Thymus (tissue), 11 donors: ENCODE data around the gene BPIFB6. TPM values are rescaled to one million over a fixed set of nuclear protein-coding genes. Genes with fewer than 3 reads are reported as not detected.

Experiments
- DNase-seq, 9 donors: peaks; one replicate each; pipeline ENCODE4 v3.0.0-alpha.2; 2013; ENCODE audit warnings: low spot score in 9 of 9, low read depth in 6 of 9, missing footprints in 1 of 9
- H3K27ac ChIP-seq, 2 donors: one replicate each; pipeline ENCODE4 v1.5.1; 2013; ENCODE audit warnings: control low read depth in 1 of 2, low read depth in 1 of 2, low read length in 1 of 2, mild to moderate bottlenecking in 1 of 2, moderate library complexity in 1 of 2
- H3K27me3 ChIP-seq, 2 donors: one replicate each; pipeline ENCODE4 v1.5.1; 2013; ENCODE audit warnings: low read length in 1 of 2; ENCODE audit not compliant: control insufficient read depth in 2 of 2, insufficient read depth in 1 of 2
- H3K36me3 ChIP-seq, 2 donors: one replicate each; pipeline ENCODE4 v1.5.1; 2013; ENCODE audit warnings: low read length in 1 of 2, mild to moderate bottlenecking in 1 of 2, moderate library complexity in 1 of 2; ENCODE audit not compliant: control insufficient read depth in 2 of 2, insufficient read depth in 2 of 2
- H3K4me1 ChIP-seq, 2 donors: one replicate each; pipeline ENCODE4 v1.5.1; 2013; ENCODE audit warnings: low read length in 2 of 2; ENCODE audit not compliant: control insufficient read depth in 2 of 2, insufficient read depth in 2 of 2
- H3K4me3 ChIP-seq, 2 donors: one replicate each; pipeline ENCODE4 v1.5.1; 2013; ENCODE audit warnings: low read length in 2 of 2, control low read depth in 1 of 2, mild to moderate bottlenecking in 1 of 2
- H3K9me3 ChIP-seq, 2 donors: one replicate each; pipeline ENCODE4 v1.5.1; 2013; ENCODE audit warnings: low read length in 1 of 2, mild to moderate bottlenecking in 1 of 2; ENCODE audit not compliant: control insufficient read depth in 2 of 2, insufficient read depth in 1 of 2
- WGBS: extraction: QIAGEN DNeasy Blood & Tissue Kit; methylation state at CpG from one replicate; pipeline ENCODE4 v1.1.7; 2013; 5-methylcytosine and 5-hydroxymethylcytosine counted together
- polyA plus RNA-seq: library from polyadenylated mRNA; stranded (reverse); fragments of 200-250 nt; gene quantifications from one replicate; pipeline ENCODE4 v1.2.3, GENCODE V29; 2013
- total RNA-seq: library from RNA; stranded (reverse); fragments of 120-200 nt; gene quantifications from one replicate; pipeline ENCODE4 v1.2.4, GENCODE V29; 2013
- donor health status: healthy.

The BPIFB6 gene
- total and polyA plus RNA-seq, 2 donors: 0.05 TPM; not detected in 1

DNA sequence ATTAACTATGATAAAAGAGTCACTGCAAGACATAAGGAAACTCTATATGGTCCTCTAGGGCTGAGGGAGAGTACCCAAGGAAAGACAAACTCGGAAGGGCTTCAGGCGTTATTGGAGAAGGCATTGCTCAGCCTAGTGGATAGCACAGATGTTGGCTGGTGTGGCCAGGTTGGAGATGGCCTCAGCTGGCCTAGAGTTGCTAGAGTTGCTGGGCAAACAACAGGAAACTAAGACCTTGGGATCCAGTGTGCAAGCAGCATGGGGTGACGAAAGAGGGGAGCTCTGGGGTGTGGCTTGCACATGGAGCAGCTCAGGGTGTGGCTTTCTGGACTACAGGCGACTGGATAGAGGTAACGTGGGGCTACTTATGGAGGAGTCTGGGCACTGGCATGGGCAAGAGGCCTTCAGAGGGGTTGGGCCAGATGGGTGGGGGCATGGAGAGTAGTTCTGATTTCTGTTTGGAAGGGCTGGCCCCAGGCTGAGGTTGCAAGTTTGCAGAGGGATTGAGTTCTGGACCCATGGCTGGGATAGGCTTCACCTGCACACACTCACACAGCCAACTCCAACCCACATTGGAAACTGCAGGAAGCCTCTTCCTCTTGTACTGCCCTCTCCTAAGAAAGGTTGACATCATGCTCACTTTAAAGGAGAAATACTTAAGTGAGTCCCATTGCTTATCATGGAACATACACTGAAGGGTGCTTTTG lies 5.2 kb upstream of the BPIFB6 start:
- H3K27me3 ChIP-seq: no peaks in the 10 kb centered on the region
- H3K27ac ChIP-seq: no peak overlapping the region
- no peaks in the 10 kb centered on the region for H3K36me3 ChIP-seq
- no peak overlapping the region for H3K4me3 ChIP-seq
- peaks cover 0 to 13% of the 10 kb centered on the region in 2 donors for H3K4me1 ChIP-seq
- H3K9me3 ChIP-seq: no peaks in the 10 kb centered on the region
- no peak for DNase-seq
- WGBS: 74% methylated on average over 5 of the region's 5 CpGs

DNA sequence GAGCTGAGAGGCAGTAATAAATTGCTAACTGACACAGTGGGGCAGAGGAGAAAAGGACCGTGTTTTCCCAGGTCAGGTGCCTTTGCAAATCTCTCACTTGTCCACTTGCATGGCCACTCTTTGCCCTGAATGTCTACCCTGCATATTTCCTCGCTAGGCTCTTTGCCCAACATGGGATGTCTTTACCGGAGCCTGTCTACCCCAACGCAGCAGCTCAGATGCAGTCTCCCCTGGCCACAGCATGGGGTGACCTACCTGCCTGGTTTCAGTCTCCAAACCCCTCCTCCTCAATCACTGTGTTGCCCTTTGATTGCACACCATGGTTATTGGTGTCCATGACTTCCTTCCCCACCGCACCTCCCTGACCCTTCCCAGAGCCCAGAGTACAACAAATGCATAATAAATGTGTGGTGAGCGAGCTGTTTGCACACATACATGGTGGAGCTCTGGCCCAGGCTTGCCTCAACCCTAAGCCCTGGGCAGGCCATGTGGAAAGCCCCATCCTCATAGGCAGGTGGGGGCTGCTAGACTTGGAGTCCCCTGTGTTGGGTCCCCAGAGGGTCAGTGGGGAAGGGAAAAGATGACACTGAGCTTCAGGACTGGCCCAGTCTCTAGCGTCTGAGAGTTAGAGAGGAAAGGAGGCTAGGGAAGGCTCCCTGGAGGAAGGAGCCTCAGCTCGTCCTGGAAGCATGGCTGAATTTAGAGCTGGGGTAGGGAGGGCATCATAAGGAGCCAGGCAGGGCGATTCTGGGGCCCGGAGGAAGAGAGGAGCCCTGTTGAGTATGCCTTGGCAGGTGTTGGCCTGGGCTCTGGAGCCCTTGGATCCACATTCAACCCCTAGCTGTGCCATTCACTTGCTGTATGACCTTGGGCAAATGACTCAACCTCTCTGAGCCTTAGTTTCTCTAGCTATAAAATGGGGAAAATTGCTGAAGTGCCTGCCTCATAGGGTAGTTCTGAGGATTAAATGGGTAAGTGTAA lies 4.4 kb upstream of the BPIFB6 start:
- H3K36me3 ChIP-seq: no peaks in the 10 kb centered on the region
- H3K27ac ChIP-seq: no peak overlapping the region
- no peak for DNase-seq
- H3K4me3 ChIP-seq: no peak overlapping the region
- H3K4me1 ChIP-seq: peaks cover 0 to 5% of the 10 kb centered on the region in 2 donors
- H3K27me3 ChIP-seq: no peaks in the 10 kb centered on the region
- no peaks in the 10 kb centered on the region for H3K9me3 ChIP-seq
- 94% methylated on average over 10 of the region's 10 CpGs for WGBS

DNA sequence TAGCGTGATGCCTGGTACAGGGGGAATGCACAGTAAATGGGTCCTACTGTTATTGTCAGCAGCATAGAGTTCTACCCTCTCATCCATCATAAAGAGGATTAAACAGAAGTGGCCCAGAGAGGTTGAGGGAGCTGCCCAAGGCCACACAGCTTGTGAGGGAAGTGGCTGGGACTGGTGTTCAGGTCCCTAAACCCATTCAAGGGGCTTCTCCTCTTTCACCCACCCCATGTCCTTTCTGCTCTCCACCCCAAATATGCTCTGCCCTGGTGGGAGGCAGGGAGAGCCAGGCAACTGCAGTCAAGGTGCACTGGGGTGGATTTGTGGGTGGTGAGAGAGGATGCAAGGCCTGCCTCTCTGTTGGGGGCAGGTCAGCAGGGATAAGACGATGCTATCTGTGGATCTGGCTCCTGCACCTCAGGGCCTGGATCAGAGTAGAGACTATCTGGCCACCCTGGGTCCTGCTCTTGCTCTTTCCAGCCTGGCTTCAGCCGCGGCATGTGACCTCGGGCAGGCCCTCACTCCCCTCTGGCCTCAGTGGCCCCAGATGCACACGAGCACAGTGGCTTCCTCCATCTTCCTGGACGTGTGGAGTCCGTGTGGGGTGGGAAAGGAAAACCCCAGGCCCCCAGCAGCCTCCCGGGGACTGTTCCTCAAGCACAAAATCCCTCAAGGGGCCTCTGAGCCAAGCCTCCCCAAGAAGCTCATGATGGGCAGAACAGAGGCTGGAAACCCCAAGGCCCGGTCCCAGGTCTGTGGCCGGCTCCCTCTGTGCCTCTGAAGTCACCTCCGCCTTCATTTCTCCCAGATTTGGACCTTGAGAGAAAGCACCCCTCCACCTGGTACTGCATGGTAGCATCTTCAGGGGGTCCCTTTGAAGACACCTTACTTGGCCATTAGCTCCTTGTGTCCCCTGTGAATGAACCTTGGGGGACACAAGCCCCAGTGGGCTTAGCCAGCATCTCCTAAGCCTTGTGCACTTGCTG lies 3.4 kb upstream of the BPIFB6 start:
- no peak for DNase-seq
- Histone ChIP-seq H3K4me1 (no peaks in the 10 kb centered on the region), H3K27ac (no peak overlapping the region), H3K4me3 (no peak overlapping the region), H3K27me3 (no peaks in the 10 kb centered on the region), H3K9me3 (no peaks in the 10 kb centered on the region), H3K36me3 (no peaks in the 10 kb centered on the region)
- 93% methylated on average over 12 of the region's 12 CpGs for WGBS

DNA sequence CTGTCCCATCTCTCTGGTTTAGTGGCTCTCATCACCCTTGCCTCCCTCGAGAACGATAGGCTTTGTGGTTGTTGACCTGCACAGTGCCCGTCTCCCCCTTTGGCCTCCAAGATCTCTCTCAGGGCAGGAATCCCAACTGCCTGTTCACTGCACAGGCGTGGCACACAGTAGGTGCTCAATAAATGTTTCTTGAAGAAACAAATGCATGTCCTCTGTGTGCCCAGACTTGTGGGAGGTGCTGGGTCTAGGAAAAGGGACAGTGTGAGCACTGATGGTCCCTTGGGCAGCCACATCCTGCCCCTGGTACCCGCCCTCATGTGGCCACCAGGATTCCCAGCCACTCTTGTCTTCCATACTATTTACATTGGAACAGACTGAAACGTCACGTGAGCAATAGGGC lies 2.6 kb upstream of the BPIFB6 start:
- 91% methylated on average over 7 of the region's 7 CpGs for WGBS
- DNase-seq: no peak
- H3K4me1 ChIP-seq: no peaks in the 10 kb centered on the region

DNA sequence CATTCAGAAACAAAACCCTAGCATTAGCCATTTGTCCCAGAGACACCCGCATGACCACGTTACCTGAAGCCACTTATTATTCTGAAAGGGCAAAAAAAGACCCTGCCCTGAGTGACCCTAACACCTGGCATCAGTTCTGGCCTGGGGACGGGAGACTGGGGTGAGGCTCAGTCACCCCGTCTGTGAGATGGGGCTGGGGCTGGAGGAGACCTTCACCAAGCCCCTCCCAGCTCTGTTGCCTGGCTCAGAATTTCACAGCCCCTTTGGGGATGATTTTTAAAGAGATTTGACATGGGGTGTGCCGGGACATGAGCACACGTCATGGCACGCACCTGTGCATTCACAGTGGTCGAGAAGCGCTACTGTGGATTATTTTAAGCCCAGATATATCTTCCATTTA lies 1.4 kb upstream of the BPIFB6 start:
- no peak overlapping the region for H3K27ac ChIP-seq
- 96% methylated on average over 9 of the region's 9 CpGs for WGBS
- H3K4me1 ChIP-seq: no peaks in the 10 kb centered on the region
- peaks cover 0 to 8% of the 10 kb centered on the region in 2 donors for H3K9me3 ChIP-seq
- no peaks in the 10 kb centered on the region for H3K36me3 ChIP-seq
- no peak overlapping the region for H3K4me3 ChIP-seq
- no peaks in the 10 kb centered on the region for H3K27me3 ChIP-seq
- DNase-seq: no peak

More for the DNA sequence above, 2.6 kb upstream of the BPIFB6 start:
- Histone ChIP-seq H3K4me3 (no peak overlapping the region), H3K27ac (no peak overlapping the region), H3K27me3 (no peaks in the 10 kb centered on the region), H3K9me3 (peaks cover 0 to 5% of the 10 kb centered on the region in 2 donors), H3K36me3 (no peaks in the 10 kb centered on the region)

DNA sequence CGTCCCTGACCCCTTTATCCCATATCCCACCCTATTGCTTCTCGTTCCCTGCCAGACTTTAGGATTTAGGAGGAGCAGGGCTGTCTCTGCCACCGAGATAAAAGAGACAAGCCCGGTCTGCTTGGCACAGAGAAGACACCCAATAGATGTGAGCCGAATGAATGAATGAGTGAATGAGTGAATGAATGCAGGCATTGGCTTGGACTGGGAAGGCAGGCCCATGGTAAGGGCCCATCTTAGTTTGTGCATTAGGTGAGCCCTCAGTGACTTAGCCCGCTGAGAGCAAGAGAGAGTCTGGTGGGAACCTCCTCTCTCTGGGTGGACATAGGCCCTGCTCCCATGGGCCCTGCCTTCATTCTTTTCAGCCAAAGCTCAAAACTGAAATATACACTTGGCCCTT lies 879 bp upstream of the BPIFB6 start:
- Histone ChIP-seq H3K36me3 (no peaks in the 10 kb centered on the region), H3K9me3 (peaks cover 0 to 8% of the 10 kb centered on the region in 2 donors), H3K4me3 (no peak overlapping the region), H3K4me1 (no peaks in the 10 kb centered on the region), H3K27me3 (no peaks in the 10 kb centered on the region), H3K27ac (no peak overlapping the region)
- 95% methylated on average over 6 of the region's 6 CpGs for WGBS
- DNase-seq: no peak

DNA sequence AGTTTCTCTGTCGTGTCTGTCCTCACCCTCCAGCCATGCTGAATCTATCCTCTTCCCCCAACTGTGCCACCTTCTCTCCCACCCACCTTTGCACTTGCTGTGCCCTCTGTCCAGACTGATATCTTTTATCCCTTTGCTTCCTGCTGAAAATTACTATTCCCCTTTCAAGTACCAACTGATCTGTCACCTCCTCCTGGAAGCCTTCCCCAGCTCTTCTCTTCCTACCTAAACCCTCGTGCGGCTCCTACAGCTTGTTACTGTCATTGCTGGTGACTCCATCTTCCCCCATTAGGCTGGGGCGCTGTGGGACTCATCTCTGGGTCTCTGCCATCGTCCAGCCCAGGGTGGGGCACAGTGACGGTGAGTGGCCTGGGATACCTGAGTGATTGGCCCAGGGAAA lies 1.1 kb downstream of the BPIFB6 start:
- WGBS: 90% methylated on average over 6 of the region's 6 CpGs
- Histone ChIP-seq H3K36me3 (no peaks in the 10 kb centered on the region), H3K27ac (no peak overlapping the region), H3K27me3 (no peaks in the 10 kb centered on the region), H3K4me3 (no peak overlapping the region), H3K4me1 (no peaks in the 10 kb centered on the region), H3K9me3 (peaks cover 0 to 8% of the 10 kb centered on the region in 2 donors)
- no peak for DNase-seq

DNA sequence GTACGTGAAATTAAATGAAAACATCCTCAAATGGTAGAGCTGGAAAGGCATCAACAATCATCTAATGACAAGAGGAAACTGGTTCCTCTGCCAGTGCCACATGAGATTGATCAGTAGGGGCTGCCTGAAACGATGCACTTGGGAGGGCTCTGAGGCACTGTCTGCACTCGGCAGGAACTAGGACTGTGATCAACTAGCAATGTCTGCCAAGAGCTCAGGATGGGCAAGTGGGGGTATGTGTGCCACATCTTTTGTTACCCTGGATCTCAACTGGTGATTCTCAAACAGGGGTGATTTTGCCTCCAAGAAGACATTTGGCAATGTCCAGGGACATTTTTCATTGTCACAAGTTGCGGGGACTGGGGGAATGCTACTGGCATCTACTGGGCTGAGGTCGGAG lies 1.9 kb downstream of the BPIFB6 start:
- DNase-seq: no peak
- 79% methylated on average over 5 of the region's 5 CpGs for WGBS
- peaks cover 0 to 8% of the 10 kb centered on the region in 2 donors for H3K9me3 ChIP-seq
- no peak overlapping the region for H3K4me3 ChIP-seq
- no peaks in the 10 kb centered on the region for H3K4me1 ChIP-seq
- H3K27ac ChIP-seq: no peak overlapping the region
- no peaks in the 10 kb centered on the region for H3K36me3 ChIP-seq
- no peaks in the 10 kb centered on the region for H3K27me3 ChIP-seq
